Lower leg skin (tissue), 4 donors: Measurements from ENCODE around the gene GPRC5A. TPM values are rescaled to one million over a fixed set of nuclear protein-coding genes. Genes with fewer than 3 reads are reported as not detected.

Experiments
- DNase-seq, 2 donors: peaks; one replicate each; pipeline ENCODE4 v3.0.0-alpha.2; 2019; ENCODE audit warnings: low spot score in 2 of 2
- H3K4me3 ChIP-seq: fragments of 200-600 bp; sonication (generic); 2 replicates; pipeline ENCODE4 v1.5.1; 2017; ENCODE audit warnings: mild to moderate bottlenecking, low read depth; ENCODE audit not compliant: poor library complexity, severe bottlenecking
- CTCF ChIP-seq, 3 donors: fragments of 450-650 bp; IDR thresholded peaks; one replicate each; pipeline ENCODE4 v1.5.1; 2016; ENCODE audit warnings: antibody characterized with exemption in 3 of 3, mild to moderate bottlenecking in 3 of 3, moderate library complexity in 2 of 3
- POLR2A ChIP-seq, 2 donors: fragments of 450-650 bp; IDR thresholded peaks; one replicate each; pipeline ENCODE4 v1.6.1; 2016 to 2017; ENCODE audit warnings: antibody characterized with exemption in 2 of 2, mild to moderate bottlenecking in 1 of 2, moderate library complexity in 1 of 2
- WGBS, 2 donors: methylation state at CpG; one replicate each; pipeline ENCODE4 v1.1.5; 2018; 5-methylcytosine and 5-hydroxymethylcytosine counted together
- intact Hi-C: fragments of 100-400 bp; cut with DNase I; formaldehyde crosslinking; loops from one replicate; pipeline ENCODE4 v1.15.0; 2023; ENCODE audit warnings: low total_unique reads
- total RNA-seq, 4 donors: library from RNA; depleted of rRNA; stranded (reverse); fragments of >200 nt; gene quantifications; one replicate each; pipeline ENCODE4 v1.1.0, GENCODE V29; 2016

The GPRC5A gene
- total RNA-seq, 4 donors from 2014 or later, result 2.1 to 9.4 (median 5.3) TPM

DNA sequence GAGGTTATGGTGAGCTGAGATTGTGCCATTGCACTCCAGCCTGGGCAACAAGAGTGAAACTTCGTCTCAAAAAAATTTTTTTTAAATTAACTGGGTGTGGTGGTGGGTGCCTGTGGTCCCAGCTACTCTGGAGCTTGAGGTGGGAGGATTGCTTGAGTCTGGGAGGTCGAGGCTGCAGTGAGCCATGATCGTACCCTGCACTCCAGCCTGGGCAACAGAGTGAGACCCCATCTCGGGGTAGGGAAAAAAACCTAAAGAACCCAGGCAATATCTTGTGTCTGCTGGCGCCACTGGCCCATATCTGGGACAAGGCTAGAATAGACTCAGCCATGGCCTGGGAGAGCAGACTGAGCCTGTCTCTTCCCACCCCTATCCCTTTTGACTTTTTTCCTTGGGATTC is 9.1 kb upstream of the GPRC5A start:
- peak in 1 of 2 donors; percentile 37 for DNase-seq
- intact Hi-C loops, result no loop called here
- WGBS, 2 donors, result 87 to 93% methylated on average over 5 of the region's 5 CpGs
- H3K4me3 ChIP-seq, result no peak overlapping the region
- no peak for TF ChIP-seq POLR2A (IDR thresholded peaks at IDR 0.05)
- no peak for TF ChIP-seq CTCF (IDR thresholded peaks at IDR 0.05)

DNA sequence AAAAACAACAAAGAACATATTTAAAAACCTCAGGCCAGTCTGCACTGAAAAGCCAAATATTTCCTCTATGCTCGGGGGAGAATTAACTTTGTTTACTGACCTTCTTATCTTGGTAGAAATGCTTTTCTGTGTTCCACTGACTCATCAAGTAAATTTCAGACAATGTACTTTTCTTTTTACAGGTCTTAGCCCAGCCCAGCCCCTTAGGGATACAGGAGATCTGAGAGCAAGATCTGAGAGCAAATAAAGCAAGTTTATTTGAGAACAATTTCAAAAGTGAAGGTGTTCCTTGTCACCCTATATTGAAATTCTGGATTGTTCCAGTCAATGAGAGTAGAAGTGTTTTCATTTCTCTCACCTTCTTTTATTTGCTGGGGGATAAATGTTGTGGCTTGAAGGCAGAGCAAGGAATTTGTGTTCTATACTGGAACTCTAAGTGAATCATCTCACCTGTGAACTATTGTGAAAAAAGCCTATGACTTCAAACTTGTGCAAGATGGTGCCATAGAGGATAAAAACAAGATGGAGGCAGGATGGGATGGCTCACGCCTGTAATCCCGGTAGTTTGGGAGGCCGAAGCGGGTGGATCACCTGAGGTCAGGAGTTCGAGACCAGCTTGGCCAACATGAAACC is 7.9 kb upstream of the GPRC5A start:
- H3K4me3 ChIP-seq, result no peak overlapping the region
- WGBS, 2 donors, result 81 to 89% methylated on average over 6 of the region's 6 CpGs
- intact Hi-C loops, result no loop called here
- no peak for TF ChIP-seq CTCF (IDR thresholded peaks at IDR 0.05)
- no peak for TF ChIP-seq POLR2A (IDR thresholded peaks at IDR 0.05)
- DNase-seq, result peak in 1 of 2 donors; percentile 68

DNA sequence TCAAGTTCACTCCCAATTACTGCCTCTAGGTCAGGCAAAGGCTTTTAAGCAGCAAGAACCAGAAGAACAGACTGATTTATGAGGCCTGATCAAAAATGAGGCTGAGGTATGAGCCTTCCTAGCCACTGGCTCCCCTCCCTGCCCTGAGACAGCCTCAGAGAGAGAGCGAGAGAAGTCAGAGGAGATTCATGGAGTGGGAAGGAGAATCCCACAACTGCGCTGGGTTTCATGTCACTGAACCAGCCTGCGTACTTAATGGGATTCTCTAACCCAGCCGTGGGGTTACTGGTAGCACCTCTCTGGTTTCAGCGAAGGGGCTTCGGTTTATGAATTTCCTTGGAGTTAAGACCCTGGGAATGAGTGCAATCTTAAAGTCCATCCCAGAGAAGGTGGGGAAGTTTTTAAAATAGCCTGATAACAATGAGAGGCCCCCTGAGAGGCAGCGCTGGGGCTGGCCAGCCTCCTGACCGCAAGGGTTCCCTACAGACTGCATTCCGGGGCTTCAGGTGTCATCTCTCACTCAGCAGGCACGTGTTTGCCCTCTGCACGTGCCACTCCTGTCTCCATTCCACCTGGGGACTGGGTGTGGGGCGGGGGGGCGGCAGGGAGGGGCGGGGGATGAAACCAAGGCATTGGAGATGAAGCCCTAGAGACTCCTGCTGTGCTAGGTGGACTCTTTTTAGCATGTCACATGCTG is 6.1 kb upstream of the GPRC5A start:
- H3K4me3 ChIP-seq, result no peak overlapping the region
- DNase-seq, result peak in 1 of 2 donors; percentile 76
- TF ChIP-seq POLR2A (IDR thresholded peaks at IDR 0.05), result no peak
- no peak for TF ChIP-seq CTCF (IDR thresholded peaks at IDR 0.05)
- intact Hi-C loops, result no loop called here
- 62 to 77% methylated on average over 14 of the region's 14 CpGs for WGBS, 2 donors

- H3K4me3 ChIP-seq, result no peak overlapping the region
- TF ChIP-seq CTCF (IDR thresholded peaks at IDR 0.05) (no peak), POLR2A (IDR thresholded peaks at IDR 0.05) (no peak)
- intact Hi-C loops, result no loop called here
- peak in 1 of 2 donors; percentile 25 for DNase-seq
- whole genome bisulfite sequencing, 2 donors, result 69 to 71% methylated on average over 7 of the region's 7 CpGs
Observed at GRCh38 chr12:12887471-12887870, 3.9 kb upstream of the GPRC5A start.

GRCh38 chr12:12889701-12890100 is 1.7 kb upstream of the GPRC5A start:
- intact Hi-C loops, result no loop called here
- TF ChIP-seq CTCF (IDR thresholded peaks at IDR 0.05) (no peak), POLR2A (IDR thresholded peaks at IDR 0.05) (no peak)
- DNase-seq, result no peak
- no peak overlapping the region for H3K4me3 ChIP-seq
- WGBS, 2 donors, result 90 to 94% methylated on average over 5 of the region's 5 CpGs
